HG03575 (cell line): ENCODE measurements around the gene KPTN.

Source experiments
- ATAC-seq: cut with Tn5 transposase; IDR thresholded peaks from one replicate; pipeline ENCODE4 v1.9.1; 2021; ENCODE audit not compliant: unreplicated experiment, insufficient number of reproducible peaks, low FRiP score; ENCODE audit errors: extremely low read depth

KPTN gene

GRCh38 chr19:47427241-47428176 is 56.5 kb downstream of the KPTN start:
- ATAC-seq: no peak
